ENCODE results near the gene ARHGAP28.
"Not testable (repeated sequence)": the region's sequence is repeated elsewhere in the genome, so short reads cannot be mapped to it uniquely, and the experiment has no call there.

ARHGAP28 gene

DNA sequence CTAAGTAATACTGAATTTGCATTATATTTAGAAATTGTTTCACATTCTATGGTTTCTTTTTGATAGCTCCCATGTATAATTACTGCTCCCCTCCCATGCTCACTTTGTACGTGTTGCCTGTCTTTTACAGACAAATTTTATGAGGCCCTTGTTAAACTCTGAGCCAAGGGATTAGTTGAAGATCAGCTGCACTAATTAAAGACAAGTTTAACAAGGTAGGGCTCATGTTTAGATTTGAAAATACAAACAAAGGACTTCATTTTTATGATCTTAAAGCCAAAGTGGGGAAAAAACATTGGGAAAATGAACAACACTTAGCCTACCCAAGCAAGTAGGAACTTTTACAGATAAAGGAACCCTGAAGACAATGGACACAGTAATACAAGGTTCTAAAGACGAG is 46.2 kb downstream of the ARHGAP28 start:
- DNase-seq (ENCODE audit: low spot score): no peak

- no peak for DNase-seq (ENCODE audit: low spot score)
These were observed 46.7 kb downstream of the ARHGAP28 start for GRCh38 chr18:6776188-6776587.

GRCh38 chr18:6777509-6777908 is 48.0 kb downstream of the ARHGAP28 start:
- no peak for DNase-seq (ENCODE audit: low spot score)

GRCh38 chr18:6778459-6779247 is 49.1 kb downstream of the ARHGAP28 start:
- DNase-seq (ENCODE audit: low spot score): no peak

- no peak for DNase-seq (ENCODE audit: low spot score)
These were observed 51.7 kb downstream of the ARHGAP28 start for GRCh38 chr18:6781142-6781714.

- DNase-seq (ENCODE audit: low spot score): no peak
These were observed 52.3 kb downstream of the ARHGAP28 start for GRCh38 chr18:6781796-6782195.

DNA sequence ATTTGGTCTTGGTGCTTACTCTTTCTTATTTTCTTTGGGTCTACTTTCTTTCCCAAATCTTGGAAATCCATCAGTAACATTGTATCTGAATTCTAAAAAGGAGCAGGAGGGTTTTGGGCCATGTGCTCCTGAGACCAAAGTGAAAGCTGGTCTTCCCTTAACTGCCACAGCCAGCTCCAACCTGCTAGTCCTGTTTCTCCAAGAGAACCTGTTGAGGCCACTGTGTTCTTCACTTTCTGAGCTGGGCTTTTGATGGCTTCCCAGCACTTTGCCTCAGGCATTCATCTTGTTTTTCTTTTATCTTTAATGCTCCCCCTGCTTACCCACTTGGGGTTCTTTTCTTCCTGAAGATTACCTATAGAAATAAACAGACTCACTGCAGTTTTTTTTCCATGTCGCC is 53.3 kb downstream of the ARHGAP28 start:
- no peak for DNase-seq (ENCODE audit: low spot score)

- DNase-seq (ENCODE audit: low spot score): no peak
These were observed 54.5 kb downstream of the ARHGAP28 start for GRCh38 chr18:6784046-6784445.

DNA sequence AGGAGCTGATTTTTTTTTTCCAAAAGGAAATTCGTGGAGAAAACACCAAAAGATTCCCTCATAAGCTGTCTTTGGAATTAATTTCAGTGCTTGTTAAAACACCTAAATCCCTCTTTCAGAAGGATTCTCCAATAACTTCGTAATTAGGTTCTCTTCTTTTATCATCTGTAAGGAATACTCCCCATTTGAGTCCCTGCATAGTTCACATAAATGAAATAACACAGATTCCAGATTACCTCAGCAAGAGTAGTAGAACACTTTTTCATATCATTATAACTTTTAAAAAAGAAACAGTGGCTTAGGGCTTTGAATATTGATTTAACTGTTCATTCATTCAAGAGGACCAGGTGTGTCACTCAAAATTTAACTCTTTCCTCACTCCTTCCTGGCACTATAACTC is 55.5 kb downstream of the ARHGAP28 start:
- DNase-seq (ENCODE audit: low spot score): no peak

- no peak for DNase-seq (ENCODE audit: low spot score)
These were observed 55.9 kb downstream of the ARHGAP28 start for GRCh38 chr18:6785411-6785810.

DNA sequence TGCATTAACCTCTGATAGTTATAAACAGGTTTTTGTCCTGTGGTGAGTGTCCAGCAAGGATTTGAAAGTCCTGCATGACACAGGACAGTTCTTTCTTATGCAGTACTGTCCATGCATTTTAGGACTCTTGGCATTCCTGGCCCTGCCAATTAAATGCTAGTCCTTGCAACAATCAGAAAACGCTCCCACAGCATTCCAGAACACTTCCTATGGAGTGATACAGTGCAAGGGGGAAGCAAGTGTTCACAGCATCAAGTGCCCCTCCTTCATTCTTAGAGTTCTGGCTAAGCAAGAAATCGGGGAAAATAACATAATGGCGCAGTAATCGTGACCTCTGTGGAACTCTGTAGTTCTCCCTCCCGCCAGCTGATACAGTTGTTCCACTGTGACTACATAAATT is 62.9 kb downstream of the ARHGAP28 start:
- no peak for DNase-seq (ENCODE audit: low spot score)

DNA sequence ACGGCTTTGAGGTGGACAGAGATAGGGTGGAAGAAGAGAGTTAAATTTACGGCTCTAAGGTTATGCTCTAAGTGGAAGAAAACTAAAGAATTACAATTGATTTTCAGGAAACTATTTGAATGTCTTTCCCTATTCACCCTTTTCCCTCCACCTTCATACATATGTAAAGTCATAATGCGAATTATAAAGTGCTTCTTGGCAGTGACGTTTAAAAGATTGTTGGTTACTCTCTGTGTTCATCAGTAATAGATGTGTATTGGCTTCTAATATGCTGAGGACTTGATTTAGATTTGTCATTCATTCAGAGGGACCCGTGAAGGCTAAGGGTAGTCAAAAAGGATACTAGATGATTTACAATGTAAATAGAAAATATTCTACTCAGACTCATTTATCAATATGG is 63.9 kb downstream of the ARHGAP28 start:
- no peak for DNase-seq (ENCODE audit: low spot score)

- DNase-seq (ENCODE audit: low spot score): no peak
These were observed 64.5 kb downstream of the ARHGAP28 start for GRCh38 chr18:6793986-6794385.

DNA sequence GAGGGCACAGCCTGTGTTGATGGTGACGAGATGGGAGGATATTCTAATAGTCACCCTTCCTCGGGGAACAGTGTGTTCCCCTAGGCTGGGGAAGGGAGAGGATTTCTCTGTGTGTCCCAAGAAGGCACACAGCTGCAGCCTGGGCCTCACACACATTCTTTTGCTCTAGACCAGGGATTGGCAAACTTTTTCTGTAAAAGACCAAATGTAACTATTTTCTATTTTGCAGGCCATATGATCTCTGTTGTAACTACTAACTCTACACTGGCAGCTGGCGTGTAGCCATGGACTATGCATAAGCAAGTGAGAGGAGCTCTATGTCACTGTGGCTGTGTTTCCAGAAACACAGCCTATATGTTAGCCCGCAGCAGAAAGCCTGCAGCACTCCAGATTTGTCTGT is 65.8 kb downstream of the ARHGAP28 start:
- no peak for DNase-seq (ENCODE audit: low spot score)

DNA sequence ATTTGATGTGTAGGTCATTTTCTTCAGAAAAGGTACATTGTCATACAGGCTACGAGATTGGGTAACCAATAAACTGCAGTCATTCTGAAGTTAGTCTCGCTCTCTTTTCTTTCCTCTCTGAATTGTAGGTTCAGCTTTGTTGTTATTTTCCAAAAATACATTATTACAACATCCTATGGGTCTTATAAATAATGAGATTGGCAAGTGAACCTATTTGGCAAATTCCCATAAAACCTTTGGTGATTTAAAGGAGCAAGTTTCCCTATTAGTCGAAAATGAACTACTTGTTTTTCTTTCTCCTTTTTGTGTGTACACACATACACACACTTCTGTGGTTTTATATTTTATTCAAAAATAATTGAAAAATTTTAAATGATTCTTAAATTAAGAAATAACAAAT is 67.0 kb downstream of the ARHGAP28 start:
- no peak for DNase-seq (ENCODE audit: low spot score)

GRCh38 chr18:6797171-6797570 is 67.7 kb downstream of the ARHGAP28 start:
- no peak for DNase-seq (ENCODE audit: low spot score)

DNA sequence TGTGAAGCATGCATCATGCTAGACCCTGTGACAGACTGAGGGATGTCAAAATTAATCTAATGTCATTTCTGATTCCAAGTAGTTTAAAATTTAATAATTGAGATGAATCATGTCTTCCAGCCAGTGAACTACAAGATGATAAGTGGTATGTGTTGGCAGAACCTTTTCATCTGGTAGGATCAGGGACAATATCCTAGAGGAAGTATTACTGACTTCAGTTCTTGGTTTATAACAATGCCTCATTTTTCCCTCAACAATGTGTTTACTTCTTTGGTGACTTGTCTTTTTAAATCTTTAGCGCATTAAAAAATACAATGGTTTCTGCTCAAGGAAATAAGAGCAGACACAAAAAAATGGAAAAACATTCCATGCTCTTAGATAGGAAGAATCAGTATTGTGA is 69.4 kb downstream of the ARHGAP28 start:
- no peak for DNase-seq (ENCODE audit: low spot score)

DNA sequence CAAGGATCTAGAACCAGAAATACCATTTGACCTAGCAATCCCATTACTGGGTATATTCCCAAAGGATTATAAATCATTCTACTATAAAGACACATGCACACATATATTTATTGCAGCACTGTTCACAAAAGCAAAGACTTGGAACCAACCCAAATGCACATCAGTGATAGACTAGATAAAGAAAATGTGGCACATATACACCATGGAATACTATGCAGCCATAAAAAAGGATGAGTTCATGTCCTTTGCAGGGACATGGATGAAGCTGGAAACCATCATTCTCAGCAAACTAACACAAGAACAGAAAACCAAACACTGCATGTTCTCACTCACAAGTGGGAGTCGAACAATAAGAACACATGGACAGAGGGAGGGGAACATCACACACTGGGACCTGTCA is 70.8 kb downstream of the ARHGAP28 start:
- not testable (repeated sequence) for DNase-seq (ENCODE audit: low spot score)

DNA sequence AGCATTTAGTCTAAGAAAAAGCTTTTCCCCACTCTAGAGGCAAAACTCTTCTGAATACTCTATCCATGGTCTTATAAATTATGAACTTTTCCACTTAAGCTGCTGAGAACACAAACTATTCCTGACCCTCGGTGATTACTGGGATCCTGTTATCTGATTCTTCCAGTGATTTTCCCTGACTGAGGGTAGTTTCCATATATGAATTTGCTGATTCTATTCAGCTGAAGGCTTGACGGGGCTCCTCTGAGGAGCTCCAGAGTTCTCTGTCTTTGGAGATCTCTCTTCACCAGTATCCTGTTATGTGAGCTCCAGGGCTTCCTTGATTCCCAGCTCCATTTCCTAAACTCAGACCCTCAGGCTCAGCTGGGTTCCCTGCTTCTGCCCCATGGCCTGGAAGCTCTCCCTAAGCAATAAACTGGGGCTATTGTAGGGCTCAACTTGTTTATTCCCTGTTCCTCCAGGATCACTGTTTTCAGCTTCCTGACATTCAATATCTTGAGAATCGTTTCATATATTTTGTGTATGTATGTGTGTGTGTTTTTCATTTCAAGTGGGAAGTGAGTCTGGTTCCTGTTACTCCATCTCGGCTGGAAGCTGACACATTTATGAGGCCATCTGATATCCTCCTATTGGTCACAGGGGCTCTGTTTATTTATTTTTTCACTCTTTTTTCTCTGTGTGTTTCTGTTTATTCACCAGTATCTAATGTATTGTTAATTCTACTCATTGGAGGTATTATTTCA is 78.2 kb downstream of the ARHGAP28 start:
- no peak for DNase-seq (ENCODE audit: low spot score)

- no peak for DNase-seq (ENCODE audit: low spot score)
These were observed 80.7 kb downstream of the ARHGAP28 start for GRCh38 chr18:6810191-6810590.

DNA sequence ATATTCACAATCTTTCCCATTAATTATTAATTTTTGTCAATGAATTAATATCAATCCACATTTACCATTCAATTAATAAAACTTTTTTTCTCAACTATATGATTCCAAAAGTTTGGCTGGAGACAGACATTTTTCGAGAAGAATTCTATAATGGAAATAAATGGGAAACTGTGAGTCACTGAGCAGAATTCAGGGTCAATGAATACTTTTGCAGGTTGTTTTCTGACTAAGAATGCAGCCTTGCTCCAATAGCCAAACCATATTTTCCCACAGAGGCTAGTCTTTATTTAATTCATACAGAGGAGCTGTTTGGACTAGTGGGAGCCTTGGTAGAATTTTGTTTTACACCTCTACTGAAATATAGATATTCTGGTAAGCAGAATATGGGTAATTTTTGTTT is 82.3 kb downstream of the ARHGAP28 start:
- DNase-seq (ENCODE audit: low spot score): no peak

DNA sequence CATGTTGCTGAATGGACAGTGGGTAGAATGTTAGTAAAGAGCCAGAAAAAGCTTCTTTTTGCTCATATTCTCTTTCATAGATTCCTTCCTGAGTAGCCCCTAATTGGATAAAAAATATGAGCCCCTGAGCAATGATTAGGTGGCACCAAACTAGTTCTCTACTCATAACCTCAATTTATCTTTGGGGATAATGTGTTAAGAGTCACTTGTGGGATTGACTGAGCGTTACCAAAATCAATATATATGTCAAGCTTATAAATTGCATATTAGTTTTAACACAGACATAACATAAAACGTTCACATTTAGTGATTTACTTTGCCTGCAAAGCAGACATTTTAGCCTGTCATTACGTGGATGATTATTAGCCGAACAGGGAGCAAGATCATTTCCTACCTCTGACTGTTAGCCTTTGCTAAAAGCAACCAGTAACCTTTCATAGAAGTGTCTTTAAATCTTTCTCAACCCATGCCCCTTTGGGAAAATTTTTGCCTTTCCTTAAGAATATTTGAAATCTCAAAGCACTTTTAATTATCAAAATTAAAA is 85.4 kb downstream of the ARHGAP28 start:
- DNase-seq (ENCODE audit: low spot score): no peak

- DNase-seq (ENCODE audit: low spot score): no peak
These were observed 86.6 kb downstream of the ARHGAP28 start for GRCh38 chr18:6816154-6816553.
